H9 (cell line): Measurements from ENCODE around the gene BCL2L15. TPM values are rescaled to one million over a fixed set of nuclear protein-coding genes. Genes with fewer than 3 reads are reported as not detected.

Experiments
- DNase-seq: peaks from one replicate; pipeline ENCODE4 v3.0.0-alpha.2; 2017
- H2AFZ ChIP-seq: one replicate; pipeline ENCODE4 v1.6.1; 2013; ENCODE audit warnings: mild to moderate bottlenecking, low read length, control low read depth, moderate library complexity
- H2AK5ac ChIP-seq: 2 replicates; pipeline ENCODE4 v1.6.1; 2013; ENCODE audit warnings: low read length, control low read depth, mixed read lengths; ENCODE audit not compliant: insufficient read length
- H2BK120ac ChIP-seq: one replicate; pipeline ENCODE4 v1.6.1; 2013; ENCODE audit warnings: low read depth, mild to moderate bottlenecking, low read length, control low read depth, inconsistent platforms; ENCODE audit not compliant: poor library complexity, severe bottlenecking
- H2BK12ac ChIP-seq: 2 replicates; pipeline ENCODE4 v1.6.1; 2013; ENCODE audit warnings: low read length, control low read depth, mixed read lengths, low read depth; ENCODE audit not compliant: insufficient read length
- H2BK15ac ChIP-seq: 2 replicates; pipeline ENCODE4 v1.6.1; 2013; ENCODE audit warnings: low read depth, low read length, control low read depth
- H2BK20ac ChIP-seq: one replicate; pipeline ENCODE4 v1.6.1; 2013; ENCODE audit warnings: low read depth, mild to moderate bottlenecking, low read length, control low read depth, inconsistent platforms; ENCODE audit not compliant: poor library complexity, severe bottlenecking
- H2BK5ac ChIP-seq: 2 replicates; pipeline ENCODE4 v1.6.1; 2013; ENCODE audit warnings: low read length, control low read depth, mixed read lengths; ENCODE audit not compliant: insufficient read length
- H3K14ac ChIP-seq: 2 replicates; pipeline ENCODE4 v1.6.1; 2013; ENCODE audit warnings: low read length, control low read depth; ENCODE audit not compliant: insufficient read depth
- H3K18ac ChIP-seq: 2 replicates; pipeline ENCODE4 v1.6.1; 2013; ENCODE audit warnings: low read depth, mild to moderate bottlenecking, mixed read lengths, low read length, control low read depth; ENCODE audit not compliant: insufficient read length
- H3K23ac ChIP-seq: 2 replicates; pipeline ENCODE4 v1.6.1; 2013; ENCODE audit warnings: low read length, control low read depth, mixed read lengths, low read depth; ENCODE audit not compliant: insufficient read length
- H3K23me2 ChIP-seq: 2 replicates; pipeline ENCODE4 v1.6.1; 2013; ENCODE audit warnings: low read depth, mild to moderate bottlenecking, mixed read lengths, low read length, control low read depth; ENCODE audit not compliant: insufficient read length, poor library complexity, severe bottlenecking
- H3K27ac ChIP-seq: 2 replicates; pipeline ENCODE4 v1.5.1; 2013; ENCODE audit warnings: low read length, control low read depth, mixed read lengths, low read depth; ENCODE audit not compliant: insufficient read length
- H3K27me3 ChIP-seq: 2 replicates; pipeline ENCODE4 v1.6.1; 2013; ENCODE audit warnings: low read length, control low read depth, inconsistent platforms; ENCODE audit not compliant: insufficient read depth
- H3K4ac ChIP-seq: 2 replicates; pipeline ENCODE4 v1.6.1; 2013; ENCODE audit warnings: low read depth, mild to moderate bottlenecking, control low read depth, inconsistent platforms, low read length, moderate library complexity
- H3K4me1 ChIP-seq: 2 replicates; pipeline ENCODE4 v1.6.1; 2013; ENCODE audit warnings: low read length, control low read depth, inconsistent platforms; ENCODE audit not compliant: insufficient read depth
- H3K4me2 ChIP-seq: 2 replicates; pipeline ENCODE4 v1.6.1; 2013; ENCODE audit warnings: low read length, control low read depth, mixed read lengths; ENCODE audit not compliant: insufficient read length, insufficient read depth
- H3K56ac ChIP-seq: 2 replicates; pipeline ENCODE4 v1.6.1; 2013; ENCODE audit warnings: low read depth, mild to moderate bottlenecking, mixed read lengths, low read length, control low read depth; ENCODE audit not compliant: insufficient read length
- H3K79me1 ChIP-seq: 2 replicates; pipeline ENCODE4 v1.6.1; 2013; ENCODE audit warnings: low read depth, mild to moderate bottlenecking, moderate library complexity, low read length, control low read depth, inconsistent platforms; ENCODE audit not compliant: insufficient read depth, poor library complexity, severe bottlenecking
- H3K79me2 ChIP-seq: 2 replicates; pipeline ENCODE4 v1.6.1; 2013; ENCODE audit warnings: low read length, control low read depth, inconsistent platforms; ENCODE audit not compliant: insufficient read depth
- H3K9ac ChIP-seq: 2 replicates; pipeline ENCODE4 v1.6.1; 2013; ENCODE audit warnings: low read length, control low read depth, mixed read lengths; ENCODE audit not compliant: insufficient read length; ENCODE audit errors: extremely low read depth
- H3K9me3 ChIP-seq: one replicate; pipeline ENCODE4 v1.6.1; 2013; ENCODE audit warnings: low read depth, low read length, inconsistent platforms; ENCODE audit not compliant: control insufficient read depth
- H3T11ph ChIP-seq: one replicate; pipeline ENCODE4 v1.6.1; 2013; ENCODE audit warnings: mild to moderate bottlenecking, low read length, control low read depth, inconsistent platforms
- H4K20me1 ChIP-seq: one replicate; pipeline ENCODE4 v1.6.1; 2013; ENCODE audit not compliant: control insufficient read depth, insufficient read length, insufficient read depth
- H4K5ac ChIP-seq: 2 replicates; pipeline ENCODE4 v1.6.1; 2013; ENCODE audit warnings: low read depth, mild to moderate bottlenecking, mixed read lengths, low read length, control low read depth; ENCODE audit not compliant: insufficient read length
- H4K8ac ChIP-seq: replicated peaks from 2 replicates; pipeline ENCODE4 v1.6.1; 2013; ENCODE audit warnings: low read length, control low read depth, mixed read lengths, low read depth; ENCODE audit not compliant: insufficient read length
- H4K91ac ChIP-seq: 2 replicates; pipeline ENCODE4 v1.6.1; 2013; ENCODE audit warnings: low read depth, mild to moderate bottlenecking, moderate library complexity, mixed read lengths, low read length, control low read depth; ENCODE audit not compliant: insufficient read length
- H3K27ac Mint-ChIP-seq, 3 experiments: 2 replicates in 2 of 3; 3 replicates in 1 of 3; pipeline ENCODE4 v1.8.0; 2020 to 2021; ENCODE audit warnings: mixed read lengths in 3 of 3, mild to moderate bottlenecking in 1 of 3, moderate library complexity in 1 of 3
- H3K27me3 Mint-ChIP-seq: 2 replicates; pipeline ENCODE4 v1.8.0; 2021; ENCODE audit warnings: low read depth, mild to moderate bottlenecking, moderate library complexity, mixed read lengths
- H3K36me3 Mint-ChIP-seq, 3 experiments: 2 replicates in 2 of 3; 3 replicates in 1 of 3; pipeline ENCODE4 v1.8.0; 2020 to 2021; ENCODE audit warnings: low read depth in 3 of 3, mixed read lengths in 3 of 3; ENCODE audit not compliant: insufficient read depth in 1 of 3
- H3K4me1 Mint-ChIP-seq, 2 experiments: 2 replicates each; pipeline ENCODE4 v1.8.0; 2020; ENCODE audit warnings: mixed read lengths in 2 of 2
- H3K4me3 Mint-ChIP-seq, 2 experiments: 2 replicates in 1 of 2; 3 replicates in 1 of 2; pipeline ENCODE4 v1.8.0; 2020 to 2021; ENCODE audit warnings: mild to moderate bottlenecking in 2 of 2, mixed read lengths in 2 of 2, moderate library complexity in 1 of 2
- H3K9me3 Mint-ChIP-seq, 2 experiments: 2 replicates in 1 of 2; 3 replicates in 1 of 2; pipeline ENCODE4 v1.8.0; 2020; ENCODE audit warnings: mild to moderate bottlenecking in 2 of 2, mixed read lengths in 2 of 2, moderate library complexity in 1 of 2
- CTCF ChIP-seq: fragments of 200-600 bp; sonication (generic); conservative IDR thresholded peaks from 3 replicates; pipeline ENCODE4 v1.8.0; 2021; ENCODE audit warnings: antibody characterized with exemption, mild to moderate bottlenecking
- WGBS: extraction: QIAGEN DNeasy Blood & Tissue Kit; methylation state at CpG from one replicate; pipeline ENCODE4 v1.1.7; 2013; ENCODE audit warnings: missing lambda C conversion rate, low lambda C conversion rate, mixed read lengths; ENCODE audit not compliant: insufficient read length; ENCODE audit errors: extremely low coverage; 5-methylcytosine and 5-hydroxymethylcytosine counted together
- total RNA-seq: library from RNA; stranded (reverse); gene quantifications from 2 replicates; pipeline ENCODE4 v1.2.1, GENCODE V29; 2021

Gene BCL2L15
- total RNA-seq, 1 experiment from 2014 or later: 0.22 TPM

- H3K4me1 ChIP-seq: no peaks in the 10 kb centered on the region
- no peak overlapping the region for H3K4me2 ChIP-seq
- no peak overlapping the region for H3K27ac Mint-ChIP-seq
- no peak overlapping the region for H2AK5ac ChIP-seq
- H3K27me3 Mint-ChIP-seq: no peaks in the 10 kb centered on the region
- H2BK15ac ChIP-seq: no peak overlapping the region
- H3K4me3 Mint-ChIP-seq: no peak overlapping the region
- H3K18ac ChIP-seq: no peak overlapping the region
- H3K56ac ChIP-seq: no peak overlapping the region
- H3K79me2 ChIP-seq: no peaks in the 10 kb centered on the region
- no peaks in the 10 kb centered on the region for H4K20me1 ChIP-seq
- no CpG with 5 or more reads among the region's 4 CpGs for WGBS
- H3K36me3 Mint-ChIP-seq: no peaks in the 10 kb centered on the region
- no peaks in the 10 kb centered on the region for H3K27me3 ChIP-seq
- no peak for TF ChIP-seq CTCF
- H2BK20ac ChIP-seq: no peak overlapping the region
- no peak overlapping the region for H3K23ac ChIP-seq
- no peak overlapping the region for H3K27ac ChIP-seq
- no peaks in the 10 kb centered on the region for H3K9me3 Mint-ChIP-seq
- H4K5ac ChIP-seq: no peak overlapping the region
- H3K4ac ChIP-seq: no peak overlapping the region
- no peak overlapping the region for H2BK120ac ChIP-seq
- no peak overlapping the region for H3K9ac ChIP-seq
- H3K23me2 ChIP-seq: no peaks in the 10 kb centered on the region
- no peak overlapping the region for H2BK5ac ChIP-seq
- no peak overlapping the region for H3K14ac ChIP-seq
- H2AFZ ChIP-seq: no peak overlapping the region
- H3K4me1 Mint-ChIP-seq: no peaks in the 10 kb centered on the region; a peak in 1 of 4 replicates
- H4K8ac ChIP-seq: no peak overlapping the region
- no peak overlapping the region for H3T11ph ChIP-seq
- H3K79me1 ChIP-seq: no peaks in the 10 kb centered on the region
- DNase-seq: no peak
- no peak overlapping the region for H2BK12ac ChIP-seq
- no peak overlapping the region for H4K91ac ChIP-seq
- H3K9me3 ChIP-seq: no peaks in the 10 kb centered on the region
Measured at GRCh38 chr1:113855630-113856400, 31.6 kb downstream of the BCL2L15 start.
